Astrocyte (in vitro differentiated cells and primary cell): ENCODE measurements around the gene MAP2K7.

Experiments
- EZH2 ChIP-seq: IDR thresholded peaks from 2 replicates; pipeline ENCODE4 v1.6.1; 2012; ENCODE audit warnings: mild to moderate bottlenecking, low read length, inconsistent platforms; ENCODE audit not compliant: insufficient read depth
- TF ChIP-seq, protein P1 (sequence below): IDR thresholded peaks from 2 replicates; pipeline ENCODE4 v1.5.1; 2011; ENCODE audit warnings: low read depth, mild to moderate bottlenecking, inconsistent platforms, low read length, moderate library complexity; ENCODE audit not compliant: insufficient read depth

DNA sequence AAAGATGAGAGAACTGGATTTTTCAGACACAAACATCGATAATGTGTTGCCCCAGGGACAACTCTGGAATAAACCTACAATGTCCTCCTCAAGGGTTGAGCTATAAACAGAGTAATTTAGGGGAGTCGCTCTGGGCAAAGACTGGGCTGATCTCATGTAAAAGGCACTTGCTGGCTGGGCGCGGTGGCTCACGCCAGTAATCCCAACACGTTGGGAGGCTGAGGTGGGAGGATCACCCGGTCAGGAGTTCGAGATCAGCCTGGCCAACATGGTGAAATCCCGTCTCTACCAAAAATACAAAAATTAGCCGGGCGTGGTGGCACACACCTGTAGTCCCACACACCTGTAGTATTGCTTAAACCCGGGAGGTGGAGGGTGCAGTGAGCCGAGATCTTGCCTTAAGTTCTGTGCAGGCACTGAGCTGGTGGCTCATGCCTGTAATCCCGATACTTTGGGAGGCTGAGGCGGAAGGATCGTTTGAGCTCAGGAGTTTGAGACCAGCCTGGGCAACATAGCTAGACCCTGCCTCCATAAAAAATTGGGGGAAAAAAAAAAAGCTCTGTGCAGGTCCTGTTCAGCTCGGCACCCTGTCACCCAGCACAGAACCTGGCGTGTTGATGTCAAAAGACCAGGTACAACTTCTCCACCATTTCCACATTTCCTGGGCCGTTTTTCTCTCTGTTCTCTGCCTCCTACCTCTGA lies 38.4 kb downstream of the MAP2K7 start:
- TF ChIP-seq, protein P1, sequence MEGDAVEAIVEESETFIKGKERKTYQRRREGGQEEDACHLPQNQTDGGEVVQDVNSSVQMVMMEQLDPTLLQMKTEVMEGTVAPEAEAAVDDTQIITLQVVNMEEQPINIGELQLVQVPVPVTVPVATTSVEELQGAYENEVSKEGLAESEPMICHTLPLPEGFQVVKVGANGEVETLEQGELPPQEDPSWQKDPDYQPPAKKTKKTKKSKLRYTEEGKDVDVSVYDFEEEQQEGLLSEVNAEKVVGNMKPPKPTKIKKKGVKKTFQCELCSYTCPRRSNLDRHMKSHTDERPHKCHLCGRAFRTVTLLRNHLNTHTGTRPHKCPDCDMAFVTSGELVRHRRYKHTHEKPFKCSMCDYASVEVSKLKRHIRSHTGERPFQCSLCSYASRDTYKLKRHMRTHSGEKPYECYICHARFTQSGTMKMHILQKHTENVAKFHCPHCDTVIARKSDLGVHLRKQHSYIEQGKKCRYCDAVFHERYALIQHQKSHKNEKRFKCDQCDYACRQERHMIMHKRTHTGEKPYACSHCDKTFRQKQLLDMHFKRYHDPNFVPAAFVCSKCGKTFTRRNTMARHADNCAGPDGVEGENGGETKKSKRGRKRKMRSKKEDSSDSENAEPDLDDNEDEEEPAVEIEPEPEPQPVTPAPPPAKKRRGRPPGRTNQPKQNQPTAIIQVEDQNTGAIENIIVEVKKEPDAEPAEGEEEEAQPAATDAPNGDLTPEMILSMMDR: no peak
- no peak for TF ChIP-seq EZH2
